HG03196 (cell line): Measurements from ENCODE around the gene NKAIN2.
"Not testable (repeated sequence)": the region's sequence is repeated elsewhere in the genome, so short reads cannot be mapped to it uniquely, and the experiment has no call there.

Source experiments
- ATAC-seq: cut with Tn5 transposase; IDR thresholded peaks from one replicate; pipeline ENCODE4 v1.9.1; 2021; ENCODE audit not compliant: unreplicated experiment

Gene NKAIN2

GRCh38 chr6:124073820-124074587, 270.3 kb downstream of the NKAIN2 start:
- no peak for ATAC-seq

DNA sequence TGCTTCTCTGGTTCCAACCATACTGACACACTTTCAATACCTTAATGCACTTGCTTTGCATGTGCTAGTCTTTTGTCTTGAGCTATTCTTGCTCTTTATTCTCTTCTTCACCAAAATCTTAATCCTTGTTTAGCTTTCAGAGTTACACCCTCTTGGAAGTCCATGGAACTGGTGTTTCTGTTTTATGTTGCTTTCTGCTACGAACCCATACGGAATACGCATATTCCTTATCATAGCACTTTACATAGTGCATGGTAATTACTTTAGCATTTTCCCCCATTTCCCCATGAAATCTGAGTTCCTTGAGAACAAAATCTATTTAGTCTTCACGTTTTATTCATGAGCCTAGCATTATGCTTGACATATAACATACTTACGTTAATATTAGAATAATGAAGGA, 270.9 kb downstream of the NKAIN2 start:
- no peak for ATAC-seq

DNA sequence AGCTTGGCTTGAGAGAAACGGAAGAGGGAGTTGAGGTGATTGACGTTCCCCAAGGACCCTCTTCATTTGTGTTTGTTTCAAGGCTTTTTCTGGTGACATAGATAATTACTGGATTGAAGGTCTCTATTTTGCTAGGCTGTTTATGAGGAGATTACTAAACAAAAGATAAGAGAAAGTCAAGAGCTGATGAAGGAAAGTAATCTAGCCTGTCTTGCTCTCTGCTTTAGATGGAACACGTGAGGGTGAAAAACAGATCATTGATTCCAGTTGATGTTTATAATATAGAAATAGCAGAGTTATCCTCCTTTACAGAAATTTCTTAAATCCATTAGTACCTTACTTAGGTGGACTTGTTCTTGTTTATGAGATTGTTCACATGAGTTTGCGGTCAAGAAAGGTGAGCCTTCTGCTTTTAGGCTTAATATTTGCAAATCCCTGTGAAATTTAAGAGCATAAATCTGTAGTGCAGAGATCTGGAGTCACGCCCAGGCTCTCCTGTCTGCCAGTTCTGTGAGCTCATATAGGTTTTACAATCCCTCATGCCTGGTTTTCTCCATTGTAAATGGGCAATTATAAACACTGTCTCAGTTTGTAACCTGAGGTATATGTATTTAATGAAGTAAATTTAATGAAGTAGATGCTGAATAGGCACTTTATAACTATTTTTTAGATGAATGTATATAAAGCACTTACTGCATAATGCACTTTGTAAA, 272.8 kb downstream of the NKAIN2 start:
- ATAC-seq, result no peak

GRCh38 chr6:124078169-124078568, 274.5 kb downstream of the NKAIN2 start:
- ATAC-seq, result no peak

- ATAC-seq, result no peak
Observed at GRCh38 chr6:124080483-124080882, 276.8 kb downstream of the NKAIN2 start.

GRCh38 chr6:124090491-124090890, 286.8 kb downstream of the NKAIN2 start:
- no peak for ATAC-seq

DNA sequence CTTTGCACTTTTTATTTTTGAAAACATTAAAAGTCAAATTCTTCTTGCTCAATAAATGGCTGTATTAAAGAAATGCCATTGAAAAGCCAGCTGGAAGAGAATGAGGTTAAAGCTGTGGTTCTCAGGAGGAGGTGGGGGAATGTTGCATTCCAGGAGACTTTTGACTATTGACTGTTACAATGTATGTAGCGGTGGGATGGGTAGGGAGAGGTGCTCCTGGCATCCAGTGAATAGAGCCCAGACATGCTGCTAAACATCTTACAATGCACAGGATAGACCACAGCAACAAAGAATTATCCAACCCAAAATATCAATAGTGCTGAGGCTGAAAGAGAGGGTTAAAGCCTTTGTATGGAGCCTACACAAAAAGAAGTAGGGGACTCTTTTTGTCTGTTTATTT, 295.9 kb downstream of the NKAIN2 start:
- no peak for ATAC-seq

GRCh38 chr6:124110514-124110913, 306.8 kb downstream of the NKAIN2 start:
- ATAC-seq, result no peak

DNA sequence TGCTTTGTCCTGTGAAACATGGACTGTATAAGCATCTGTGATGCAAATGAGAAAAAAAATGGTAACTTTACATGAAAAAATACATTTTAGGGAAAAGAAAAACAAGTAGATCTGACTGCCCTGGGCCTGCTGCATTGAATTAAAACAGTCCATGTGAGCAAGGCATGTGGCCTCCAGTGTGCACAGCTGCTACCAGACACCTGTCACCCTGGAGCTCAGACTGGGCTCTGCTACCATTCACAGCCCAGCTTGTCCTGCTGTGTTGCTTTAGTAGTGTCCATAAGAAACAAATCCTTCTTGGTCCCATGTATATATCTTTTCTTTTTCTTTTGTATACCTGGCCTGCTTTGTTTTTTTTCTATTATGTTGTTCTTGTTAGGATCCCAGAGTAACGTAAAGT, 315.9 kb downstream of the NKAIN2 start:
- no peak for ATAC-seq

GRCh38 chr6:124123617-124124209, 320.0 kb downstream of the NKAIN2 start:
- ATAC-seq, result no peak

DNA sequence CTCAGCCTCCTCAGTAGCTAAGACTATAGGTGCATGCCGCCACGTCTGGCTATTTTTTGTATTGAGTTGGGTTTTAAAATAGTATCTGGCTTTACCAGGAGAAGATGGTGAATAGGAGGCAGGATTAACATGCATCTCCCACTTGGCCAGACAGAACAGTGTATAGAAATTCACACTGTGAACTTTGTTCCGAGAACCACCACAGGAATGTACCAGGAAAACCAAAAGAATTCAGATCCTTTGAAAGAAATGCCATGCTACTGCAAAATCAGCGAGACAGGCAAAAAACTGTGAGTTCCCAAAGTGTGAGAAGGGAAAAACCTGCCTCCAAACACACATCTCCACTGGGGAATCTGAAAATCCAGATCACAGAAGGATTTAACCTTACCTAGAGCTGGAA, 327.6 kb downstream of the NKAIN2 start:
- no peak for ATAC-seq

DNA sequence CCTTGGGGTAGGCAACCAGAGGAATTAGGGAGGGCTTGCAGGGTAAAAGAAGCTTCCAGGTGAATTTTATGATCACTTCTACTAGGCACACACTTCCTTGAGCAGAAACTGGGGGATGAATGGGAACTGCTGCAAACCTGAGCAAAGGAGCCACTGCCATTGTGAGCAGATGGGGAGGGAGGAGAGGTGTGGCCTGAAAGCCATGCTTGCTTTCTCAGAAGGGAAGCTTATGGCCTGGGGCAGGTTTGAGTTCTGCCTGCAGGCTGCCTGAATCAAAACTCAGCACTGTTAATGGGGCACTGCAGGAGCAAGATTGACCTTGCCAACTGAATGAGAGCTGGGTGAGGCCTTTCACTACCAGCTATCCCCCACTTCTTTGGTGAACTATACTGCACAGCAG, 328.1 kb downstream of the NKAIN2 start:
- no peak for ATAC-seq

DNA sequence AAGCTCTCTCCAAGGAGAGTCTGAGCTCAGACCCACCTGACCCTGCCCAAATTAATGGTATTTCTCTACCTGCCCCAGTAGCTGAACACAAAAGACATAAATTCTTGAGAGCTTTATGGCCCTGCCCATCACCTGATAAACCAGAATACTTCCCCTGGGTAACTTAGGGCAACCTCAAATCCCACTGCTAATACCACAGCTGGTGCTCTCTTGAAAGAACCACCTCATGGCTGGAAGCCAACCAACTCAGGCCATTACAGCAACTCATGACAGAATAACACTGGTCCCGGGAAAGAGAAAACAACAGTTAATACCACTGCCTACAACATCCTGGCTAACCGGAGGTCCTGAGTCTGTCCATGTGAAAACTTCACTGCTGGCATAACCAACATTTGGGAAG, 328.6 kb downstream of the NKAIN2 start:
- no peak for ATAC-seq

DNA sequence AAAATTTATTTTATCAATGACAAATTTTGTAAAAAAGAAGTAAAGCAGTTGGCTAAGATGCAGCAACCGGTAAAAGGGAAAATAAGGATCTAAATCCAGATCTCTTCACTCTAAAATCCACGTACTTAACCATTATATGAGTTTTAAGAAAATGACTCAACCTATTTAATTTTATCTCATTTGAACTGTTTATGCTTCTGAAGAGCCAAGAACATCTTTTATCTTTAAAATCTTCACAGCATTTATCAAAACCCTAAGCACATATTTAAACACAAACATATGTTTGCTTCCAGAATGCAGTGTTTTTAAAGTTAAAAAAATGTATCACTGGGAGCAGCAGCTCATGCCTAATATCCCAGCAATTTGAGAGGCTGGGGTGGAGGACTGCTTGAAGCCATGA, 339.2 kb downstream of the NKAIN2 start:
- ATAC-seq, result no peak

DNA sequence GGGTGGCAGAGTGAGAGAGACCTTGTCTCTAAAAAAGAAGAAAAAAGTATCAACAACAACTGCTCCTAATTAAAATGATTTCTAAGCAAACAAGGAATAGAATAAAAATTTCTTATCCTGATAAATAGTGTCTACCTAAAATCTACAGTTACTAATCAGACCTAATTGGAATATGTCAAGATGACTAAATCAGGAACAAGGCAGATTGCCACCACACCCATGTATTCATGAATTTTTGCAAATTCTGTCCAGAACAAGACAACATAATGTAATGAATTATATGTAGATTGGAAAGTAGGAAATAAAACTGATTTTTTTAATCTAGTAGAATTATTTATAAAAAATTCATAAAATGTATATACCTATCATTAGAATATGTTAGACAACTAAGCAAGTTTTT, 339.8 kb downstream of the NKAIN2 start:
- ATAC-seq, result no peak

GRCh38 chr6:124147621-124148020, 344.0 kb downstream of the NKAIN2 start:
- ATAC-seq, result no peak

DNA sequence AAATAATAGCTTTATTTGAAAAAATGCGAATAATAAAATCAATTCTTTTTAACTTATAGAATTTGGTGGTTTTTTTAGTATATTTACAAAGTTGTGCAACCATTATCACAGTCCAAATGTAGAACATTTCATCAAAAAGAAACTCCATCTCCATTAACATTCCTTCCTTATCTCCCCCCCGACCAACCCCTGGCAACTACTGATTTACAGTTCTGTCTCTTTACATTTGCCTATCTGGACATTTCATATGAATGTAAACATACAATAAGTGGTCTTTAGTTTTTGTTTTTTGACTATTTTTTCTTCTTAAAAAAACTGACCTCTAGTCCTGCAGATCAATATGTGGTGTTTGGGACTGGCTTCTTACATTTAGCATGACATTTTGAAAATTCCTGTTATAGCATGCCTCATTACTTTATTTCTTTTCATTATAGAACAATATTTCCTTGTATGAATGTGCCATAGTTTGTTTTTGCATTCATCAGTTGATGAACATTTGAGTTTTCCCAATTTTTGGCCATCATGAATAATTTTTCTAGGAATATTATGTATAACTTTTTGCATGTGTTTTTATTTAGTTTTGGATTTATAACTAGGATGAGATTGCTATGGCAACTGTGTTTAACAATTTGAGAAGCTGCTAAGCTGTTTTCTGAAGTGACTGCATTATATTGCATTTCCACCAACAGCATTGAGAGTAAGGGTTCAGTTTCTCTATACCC, 344.7 kb downstream of the NKAIN2 start:
- ATAC-seq, result no peak

GRCh38 chr6:124149646-124150045, 346.0 kb downstream of the NKAIN2 start:
- ATAC-seq, result no peak

- ATAC-seq, result no peak
Observed at GRCh38 chr6:124158024-124158423, 354.4 kb downstream of the NKAIN2 start.

- no peak for ATAC-seq
Observed at GRCh38 chr6:124163676-124164075, 360.0 kb downstream of the NKAIN2 start.

DNA sequence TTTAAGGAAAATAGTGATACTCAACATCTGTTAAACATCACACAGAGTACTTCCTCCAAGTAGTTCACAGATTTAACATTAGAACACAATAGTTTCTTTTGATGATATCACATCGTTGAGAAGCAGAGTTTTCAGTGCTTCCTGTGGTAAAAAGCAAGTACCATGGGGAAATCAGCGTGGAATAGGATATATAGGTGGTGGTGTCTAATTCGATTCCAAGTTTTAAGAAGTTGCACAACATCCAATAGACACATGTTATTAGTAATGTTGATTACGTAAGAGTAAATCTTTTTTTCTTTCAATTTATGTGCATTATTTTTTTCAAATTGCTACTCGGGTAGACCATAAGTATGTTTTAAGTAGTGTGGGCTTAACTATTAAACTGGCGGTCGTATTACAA, 360.7 kb downstream of the NKAIN2 start:
- ATAC-seq, result no peak

- ATAC-seq, result not testable (repeated sequence)
Observed at GRCh38 chr6:124167249-124167648, 363.6 kb downstream of the NKAIN2 start.
